HG02981 (cell line): ENCODE measurements around the gene CORO1C.
"Not testable (repeated sequence)": the region's sequence is repeated elsewhere in the genome, so short reads cannot be mapped to it uniquely, and the experiment has no call there.

ENCODE experiments used
- ATAC-seq: cut with Tn5 transposase; IDR thresholded peaks from one replicate; pipeline ENCODE4 v1.9.1; 2021; ENCODE audit warnings: mild to moderate bottlenecking, moderate library complexity; ENCODE audit not compliant: unreplicated experiment

The CORO1C gene

GRCh38 chr12:108638141-108638827 lies 93.0 kb downstream of the CORO1C start:
- no peak for ATAC-seq

DNA sequence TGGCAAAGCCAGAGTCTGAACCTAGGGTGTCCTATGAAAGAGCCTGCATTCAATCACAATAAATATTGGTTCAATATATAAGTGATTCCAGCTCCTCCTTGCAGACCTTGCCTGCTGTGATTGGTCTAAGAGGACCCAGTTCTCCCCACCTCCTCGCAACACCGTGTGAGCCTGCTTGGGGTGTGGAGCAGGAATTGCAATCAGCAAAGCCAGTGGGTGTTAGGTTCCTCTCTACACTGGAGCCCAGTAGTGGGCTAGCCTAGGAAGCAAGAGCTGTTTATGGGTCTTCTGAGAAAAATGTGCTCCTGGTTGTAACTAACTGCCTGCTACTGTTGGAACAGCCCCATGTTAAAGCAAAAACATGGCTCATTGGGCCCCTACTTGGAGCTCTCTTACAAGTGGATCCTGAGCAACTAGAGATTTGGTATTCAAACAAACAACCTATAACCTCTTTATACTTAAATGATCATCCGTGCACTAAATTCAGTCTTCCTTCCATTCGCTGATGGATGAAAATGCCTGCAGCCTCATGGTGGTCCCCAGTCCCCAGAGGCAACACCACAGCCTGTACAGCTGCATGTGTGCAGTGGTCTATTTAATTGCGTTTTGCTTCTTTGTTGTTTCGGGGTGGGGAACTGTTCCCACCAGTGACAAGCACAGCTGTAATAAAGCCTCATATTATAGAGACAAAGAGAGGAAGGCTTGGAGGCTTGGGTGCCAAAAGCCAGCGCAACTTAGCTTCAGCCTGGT lies 93.9 kb downstream of the CORO1C start:
- ATAC-seq: no peak

- ATAC-seq: no peak
Observed at GRCh38 chr12:108635997-108636808, 95.1 kb downstream of the CORO1C start.

GRCh38 chr12:108635201-108635996 lies 95.9 kb downstream of the CORO1C start:
- peak; percentile 48 for ATAC-seq

GRCh38 chr12:108634341-108634751 lies 97.0 kb downstream of the CORO1C start:
- ATAC-seq: no peak

- ATAC-seq: peak; percentile 53
Observed at GRCh38 chr12:108633534-108634248, 97.6 kb downstream of the CORO1C start, which contains the start of gene SELPLG. SELPLG (minus strand) TSS chr12:108633894; CDS start chr12:108624307, 9,587 bp downstream.

DNA sequence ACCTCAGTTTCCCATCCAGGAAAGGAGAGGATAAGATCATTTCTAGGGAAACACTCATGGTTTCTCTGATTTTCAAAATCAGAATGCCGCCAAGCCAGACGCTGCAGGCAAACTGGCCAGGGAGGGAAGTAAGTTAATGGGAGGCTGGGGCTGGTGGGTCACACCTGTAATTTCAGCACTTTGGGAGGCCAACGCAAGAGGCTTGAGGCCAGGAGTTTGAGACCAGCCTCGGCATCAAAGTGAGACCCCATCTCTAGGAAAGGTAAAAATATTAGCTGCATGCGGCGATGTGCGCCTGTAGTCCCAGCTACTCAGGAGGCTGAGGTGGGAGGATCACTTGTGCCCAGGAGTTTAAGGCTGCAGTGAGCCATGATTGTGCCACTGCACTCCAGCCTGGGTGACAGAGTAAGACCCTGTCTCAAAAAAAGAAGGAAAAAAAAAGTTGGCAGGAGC lies 98.2 kb downstream of the CORO1C start:
- no peak for ATAC-seq

DNA sequence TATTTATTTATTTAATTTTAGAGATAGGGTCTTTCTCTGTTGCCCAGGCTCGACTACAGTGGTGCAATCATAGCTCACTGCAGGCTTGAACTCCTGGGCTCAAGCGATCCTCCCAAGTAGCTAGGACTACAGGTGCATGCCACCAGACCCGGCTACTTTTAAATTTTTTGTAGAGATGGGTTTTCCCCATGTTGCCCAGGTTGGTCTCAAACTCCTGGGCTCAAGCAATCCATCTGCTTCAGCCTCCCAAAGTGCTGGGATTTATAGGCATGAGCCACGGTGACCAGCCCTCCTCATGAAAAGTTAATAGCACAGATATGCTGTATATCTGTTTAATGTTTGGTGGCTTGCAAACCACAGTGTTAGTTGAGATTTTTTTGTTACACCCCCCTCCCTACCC lies 100.1 kb downstream of the CORO1C start:
- not testable (repeated sequence) for ATAC-seq

GRCh38 chr12:108630481-108631207 lies 100.7 kb downstream of the CORO1C start:
- no peak for ATAC-seq

DNA sequence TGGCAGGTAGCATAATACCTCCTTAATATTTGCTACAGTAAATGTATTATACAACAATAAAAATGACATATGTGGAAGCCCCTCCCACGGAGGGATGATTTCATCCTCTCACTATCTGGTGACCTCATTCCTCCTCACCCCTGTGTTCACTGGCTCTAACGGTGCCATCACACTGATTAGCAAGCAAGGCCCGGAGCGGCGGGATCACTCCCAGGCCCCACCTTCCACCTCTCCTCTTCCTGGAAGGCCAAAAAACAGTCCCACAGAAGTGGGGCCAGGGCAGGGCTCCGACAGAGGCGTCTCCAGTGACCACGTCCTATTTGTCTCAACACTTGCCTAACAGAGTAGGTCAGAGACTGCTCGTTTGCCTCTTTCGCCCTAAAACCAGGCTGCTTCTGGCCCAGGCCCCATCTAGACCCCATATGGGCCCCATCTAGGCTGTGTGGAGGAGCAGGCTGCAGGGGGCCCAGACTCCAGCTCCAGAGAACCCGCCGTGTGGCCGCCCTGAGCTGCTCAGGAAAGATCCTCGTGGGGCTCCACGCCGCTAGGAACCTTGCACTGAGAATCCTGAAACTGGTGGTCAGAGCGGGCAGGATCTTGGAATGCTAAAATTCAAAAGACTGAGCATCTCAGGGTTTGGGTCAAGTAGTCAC lies 101.4 kb downstream of the CORO1C start:
- ATAC-seq: no peak

- ATAC-seq: no peak
Observed at GRCh38 chr12:108629151-108629550, 102.2 kb downstream of the CORO1C start.

- no peak for ATAC-seq
Observed at GRCh38 chr12:108627134-108627920, 104.0 kb downstream of the CORO1C start.

GRCh38 chr12:108625228-108625627 lies 106.1 kb downstream of the CORO1C start:
- ATAC-seq: no peak

- ATAC-seq: no peak
Observed at GRCh38 chr12:108623577-108623976, 107.7 kb downstream of the CORO1C start.

DNA sequence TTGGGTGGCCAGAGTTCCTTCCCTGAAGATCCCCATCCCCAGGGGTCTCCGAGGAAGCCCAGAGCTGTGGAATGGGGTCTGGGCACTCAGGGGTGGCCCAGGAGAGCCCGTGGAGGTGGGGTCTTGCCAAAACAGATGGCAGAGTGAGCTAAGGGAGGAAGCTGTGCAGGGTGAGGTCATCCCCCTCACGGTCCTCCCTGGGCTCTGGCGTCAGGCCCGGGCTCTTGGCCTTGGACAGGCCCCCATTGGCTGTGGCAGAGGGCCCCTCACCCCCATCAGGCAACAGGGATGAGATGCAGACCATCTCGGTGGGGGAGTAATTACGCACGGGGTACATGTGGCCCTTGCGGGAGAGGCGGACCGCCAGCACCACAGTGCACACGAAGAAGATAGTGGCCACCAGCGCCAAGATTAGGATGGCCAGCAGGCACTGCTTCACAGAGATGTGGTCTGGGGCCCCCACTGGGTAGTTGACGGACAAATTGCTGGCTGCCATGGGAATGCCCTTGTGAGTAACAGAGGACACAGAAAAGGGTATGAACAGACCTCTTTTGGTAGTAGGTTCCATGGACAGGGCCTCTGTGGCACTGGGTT lies 108.3 kb downstream of the CORO1C start:
- ATAC-seq: no peak

DNA sequence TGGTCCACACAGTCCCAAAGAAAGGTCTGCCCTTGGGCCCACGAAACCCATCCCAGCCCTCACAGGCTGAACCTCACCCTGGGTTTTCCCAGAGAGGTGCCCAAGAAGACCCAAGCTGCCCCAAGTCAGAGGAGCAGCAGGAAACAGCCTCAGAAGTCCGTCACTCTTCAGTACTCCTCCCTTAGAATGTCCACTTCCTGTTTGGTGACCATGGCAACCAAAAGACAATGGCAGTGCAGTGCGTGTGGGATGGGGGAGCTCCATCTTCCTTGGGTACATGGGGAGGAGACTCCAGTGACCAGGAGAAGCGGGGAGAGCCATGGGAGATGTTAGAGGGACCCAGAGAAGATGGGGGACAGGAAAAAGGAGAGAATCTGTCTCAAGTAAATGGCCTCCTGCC lies 108.9 kb downstream of the CORO1C start:
- no peak for ATAC-seq

- ATAC-seq: no peak
Observed at GRCh38 chr12:108621161-108621560, 110.2 kb downstream of the CORO1C start.
